Bronchial epithelial cell (primary cell): ENCODE data around the gene ATP6V1F. TPM values are rescaled to one million over a fixed set of nuclear protein-coding genes. Genes with fewer than 3 reads are reported as not detected.
A peak's percentile ranks its signal among the peaks of the same experiment; 100 is the strongest.

ENCODE experiments used
- DNase-seq: peaks from one replicate; pipeline ENCODE4 v3.0.0-alpha.2; 2010; ENCODE audit warnings: low read depth
- FAIRE-seq: peaks from 2 replicates; lab custom pipeline; 2011; peaks lifted over from hg19 to GRCh38; lab: Jason Lieb, UNC
- H3K27me3 ChIP-seq: 2 replicates; pipeline ENCODE4 v1.5.1; 2011; ENCODE audit warnings: low read length; ENCODE audit not compliant: control insufficient read depth, insufficient read depth
- H3K36me3 ChIP-seq: 2 replicates; pipeline ENCODE4 v1.5.1; 2011; ENCODE audit warnings: low read length; ENCODE audit not compliant: control insufficient read depth, insufficient read depth
- H3K4me3 ChIP-seq: 2 replicates; pipeline ENCODE4 v1.5.1; 2011; ENCODE audit warnings: mild to moderate bottlenecking, low read depth, low read length, control low read depth
- total RNA-seq: library from RNA; depleted of rRNA; stranded (reverse); fragments of >200 nt; gene quantifications from 2 replicates; pipeline ENCODE4 v1.2.1, GENCODE V29; 2014
- TF ChIP-seq, protein P1 (sequence below): IDR thresholded peaks from 2 replicates; pipeline ENCODE4 v1.5.1; 2011; ENCODE audit warnings: mild to moderate bottlenecking, moderate library complexity, low read length, control low read depth, inconsistent platforms; ENCODE audit not compliant: insufficient read depth, severe bottlenecking

Gene ATP6V1F
- 108 and 132 TPM in 2 replicates for total RNA-seq

DNA sequence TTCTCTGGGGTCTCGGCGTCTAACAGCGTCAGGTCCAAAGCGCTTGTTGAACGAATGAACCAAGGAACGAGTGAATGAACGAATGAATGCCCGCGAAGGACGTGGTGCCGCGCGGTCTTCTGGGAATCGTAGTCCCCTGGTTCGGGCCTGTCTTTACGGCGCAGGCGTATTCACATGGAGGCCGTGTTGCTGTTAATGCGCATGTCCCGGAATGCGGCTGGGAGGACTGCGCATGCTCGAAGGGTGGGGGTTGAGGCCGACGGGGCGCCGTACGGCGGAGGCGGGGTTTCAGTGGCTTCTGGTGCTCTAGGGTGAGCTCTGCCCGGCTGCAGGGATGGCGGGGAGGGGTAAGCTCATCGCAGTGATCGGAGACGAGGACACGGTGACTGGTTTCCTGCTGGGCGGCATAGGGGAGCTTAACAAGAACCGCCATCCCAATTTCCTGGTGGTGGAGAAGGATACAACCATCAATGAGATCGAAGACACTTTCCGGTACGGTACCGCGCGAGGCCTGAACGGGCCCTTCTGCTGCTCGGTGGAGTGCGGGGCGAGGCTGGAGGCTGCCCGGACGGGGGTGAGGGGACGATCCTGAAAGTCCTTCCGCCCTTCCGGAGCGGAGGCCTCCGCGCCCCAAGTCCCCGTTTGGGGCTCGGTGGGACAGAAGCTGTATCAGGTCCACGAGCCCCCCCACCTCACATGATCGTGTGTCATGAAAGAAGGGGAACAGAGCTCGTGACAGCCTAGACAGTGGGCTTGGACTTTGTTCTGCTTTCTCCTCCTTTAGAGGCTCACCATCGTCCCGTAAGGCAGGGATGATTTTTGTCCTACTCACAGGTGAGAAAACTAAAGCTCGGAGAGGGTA is at the start of gene ATP6V1F:
TSS of gene ATP6V1F (plus strand) at position 286 of the 862 bp plus-strand sequence. CDS start at position 335, 49 bp downstream.
- TF ChIP-seq, protein P1, sequence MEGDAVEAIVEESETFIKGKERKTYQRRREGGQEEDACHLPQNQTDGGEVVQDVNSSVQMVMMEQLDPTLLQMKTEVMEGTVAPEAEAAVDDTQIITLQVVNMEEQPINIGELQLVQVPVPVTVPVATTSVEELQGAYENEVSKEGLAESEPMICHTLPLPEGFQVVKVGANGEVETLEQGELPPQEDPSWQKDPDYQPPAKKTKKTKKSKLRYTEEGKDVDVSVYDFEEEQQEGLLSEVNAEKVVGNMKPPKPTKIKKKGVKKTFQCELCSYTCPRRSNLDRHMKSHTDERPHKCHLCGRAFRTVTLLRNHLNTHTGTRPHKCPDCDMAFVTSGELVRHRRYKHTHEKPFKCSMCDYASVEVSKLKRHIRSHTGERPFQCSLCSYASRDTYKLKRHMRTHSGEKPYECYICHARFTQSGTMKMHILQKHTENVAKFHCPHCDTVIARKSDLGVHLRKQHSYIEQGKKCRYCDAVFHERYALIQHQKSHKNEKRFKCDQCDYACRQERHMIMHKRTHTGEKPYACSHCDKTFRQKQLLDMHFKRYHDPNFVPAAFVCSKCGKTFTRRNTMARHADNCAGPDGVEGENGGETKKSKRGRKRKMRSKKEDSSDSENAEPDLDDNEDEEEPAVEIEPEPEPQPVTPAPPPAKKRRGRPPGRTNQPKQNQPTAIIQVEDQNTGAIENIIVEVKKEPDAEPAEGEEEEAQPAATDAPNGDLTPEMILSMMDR, result no peak
- no peak for FAIRE-seq

GRCh38 chr7:128814499-128814898 is 48.2 kb upstream of the ATP6V1F start:
- H3K27me3 ChIP-seq, result peaks cover 9% of the 10 kb centered on the region
- no peak for FAIRE-seq
- H3K4me3 ChIP-seq, result no peak overlapping the region
- no peaks in the 10 kb centered on the region for H3K36me3 ChIP-seq
- TF ChIP-seq, protein P1, result no peak
- no peak for DNase-seq

More for the DNA sequence above, at the start of gene ATP6V1F:
- H3K36me3 ChIP-seq, result peaks cover 10% of the 10 kb centered on the region
- DNase-seq, result peak; percentile 92
- no peaks in the 10 kb centered on the region for H3K27me3 ChIP-seq
- H3K4me3 ChIP-seq, result peak within 1 kb of the TSS; percentile 78

DNA sequence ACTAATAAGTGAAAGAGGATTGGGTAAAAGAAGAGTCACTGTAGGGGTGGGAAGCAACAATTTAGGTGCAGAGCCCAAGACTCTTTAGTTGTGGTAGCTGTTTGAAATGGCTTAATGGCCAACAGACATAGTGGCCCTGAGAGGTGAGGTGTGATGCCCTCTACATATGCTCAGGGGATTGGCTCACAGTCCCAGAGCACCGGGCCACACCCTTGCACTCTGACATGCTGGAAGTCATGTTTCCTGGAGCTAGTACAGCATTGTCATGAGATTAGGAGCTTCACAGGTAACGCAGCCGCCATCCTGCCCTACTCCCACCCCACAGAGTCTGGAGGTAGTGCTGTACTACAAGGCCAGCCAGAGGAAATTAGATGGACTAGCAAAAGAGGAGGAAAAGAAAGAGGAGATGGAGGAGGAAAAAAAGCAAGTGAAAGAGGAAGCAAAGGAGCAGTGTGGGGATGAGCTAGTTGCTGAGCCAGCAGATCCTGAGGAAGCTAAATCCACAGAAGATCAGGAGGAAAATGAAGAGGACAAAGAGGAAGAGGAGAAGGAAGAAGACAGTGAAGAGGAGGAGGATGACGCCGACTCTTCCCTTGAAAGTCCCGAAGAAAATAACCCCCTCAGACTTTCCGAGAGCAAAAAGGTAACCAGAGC is 47.2 kb upstream of the ATP6V1F start:
- no peak for FAIRE-seq
- no peak overlapping the region for H3K4me3 ChIP-seq
- H3K36me3 ChIP-seq, result no peaks in the 10 kb centered on the region
- DNase-seq, result no peak
- H3K27me3 ChIP-seq, result peaks cover 10% of the 10 kb centered on the region
- TF ChIP-seq, protein P1, result no peak

GRCh38 chr7:128818694-128819093 is 44.0 kb upstream of the ATP6V1F start:
- FAIRE-seq (peak; percentile 64), DNase-seq (no peak)
- TF ChIP-seq, protein P1, result no peak
- no peak overlapping the region for H3K4me3 ChIP-seq
- H3K27me3 ChIP-seq, result peaks cover 8% of the 10 kb centered on the region
- no peaks in the 10 kb centered on the region for H3K36me3 ChIP-seq

DNA sequence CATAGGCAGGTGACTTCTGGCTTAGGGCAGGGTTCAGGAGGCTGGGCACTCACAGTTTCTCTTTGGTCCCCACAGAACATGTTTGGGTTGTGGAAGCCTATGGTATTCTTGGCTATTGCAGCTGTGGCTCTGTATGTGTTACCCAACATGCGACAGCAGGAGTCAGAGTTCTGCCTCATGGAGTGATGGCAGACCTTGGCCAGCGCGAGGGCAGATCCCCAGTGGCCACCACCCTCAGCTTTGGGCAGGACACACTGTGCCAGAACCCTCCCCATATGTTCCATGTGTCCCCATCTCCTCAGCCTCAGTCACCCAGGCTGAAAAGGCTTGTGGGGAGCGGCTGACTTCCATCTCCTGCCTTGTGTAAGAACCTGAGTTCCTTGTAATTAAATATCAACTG is 40.9 kb upstream of the ATP6V1F start:
- DNase-seq (no peak), FAIRE-seq (no peak)
- Histone ChIP-seq H3K36me3 (no peaks in the 10 kb centered on the region), H3K27me3 (peaks cover 5% of the 10 kb centered on the region), H3K4me3 (no peak overlapping the region)
- TF ChIP-seq, protein P1, result no peak
